GM12865 (cell line): ENCODE results near the gene HSP90AA1.
"Not testable (repeated sequence)": the region's sequence is repeated elsewhere in the genome, so short reads cannot be mapped to it uniquely, and the experiment has no call there.

ENCODE experiments used
- DNase-seq: peaks from one replicate; pipeline ENCODE4 v3.0.0; 2010; ENCODE audit warnings: low read depth
- H3K4me3 ChIP-seq: 2 replicates; pipeline ENCODE4 v1.5.1; 2011; ENCODE audit warnings: mild to moderate bottlenecking, low read depth, low read length, control low read depth
- CTCF ChIP-seq: IDR thresholded peaks from 2 replicates; pipeline ENCODE4 v1.5.1; 2011; ENCODE audit warnings: low read length, control low read depth, low read depth, inconsistent platforms; ENCODE audit not compliant: insufficient read depth; ENCODE audit errors: missing control alignments

Gene HSP90AA1

GRCh38 chr14:102085948-102086708 lies 716 bp downstream of the HSP90AA1 start:
- H3K4me3 ChIP-seq = peak overlapping the region; percentile 84
- no peak for TF ChIP-seq CTCF
- DNase-seq = peak; percentile 75

GRCh38 chr14:102085488-102085887 lies 1.4 kb downstream of the HSP90AA1 start:
- DNase-seq = no peak
- TF ChIP-seq CTCF = no peak
- H3K4me3 ChIP-seq = peak overlapping the region; percentile 84

DNA sequence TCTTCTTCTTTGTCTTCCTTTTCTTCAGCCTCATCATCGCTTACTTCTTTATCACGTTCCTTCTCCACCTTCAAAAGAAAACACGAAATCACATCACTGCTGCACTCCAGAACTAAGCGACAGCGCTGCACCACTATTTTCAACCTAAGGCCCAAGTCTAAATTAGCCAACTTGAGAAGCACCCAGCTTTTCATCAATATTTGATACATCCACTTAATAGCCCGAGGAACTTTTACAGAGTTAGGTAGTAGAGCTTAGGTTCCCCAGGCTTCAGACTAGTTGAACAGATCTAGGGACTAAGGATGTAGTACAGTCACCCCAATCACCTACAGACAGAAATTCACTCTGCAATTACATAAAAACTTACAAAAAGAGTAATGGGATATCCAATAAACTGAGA lies 1.9 kb downstream of the HSP90AA1 start:
- DNase-seq = no peak
- peak overlapping the region; percentile 84 for H3K4me3 ChIP-seq
- TF ChIP-seq CTCF = no peak

DNA sequence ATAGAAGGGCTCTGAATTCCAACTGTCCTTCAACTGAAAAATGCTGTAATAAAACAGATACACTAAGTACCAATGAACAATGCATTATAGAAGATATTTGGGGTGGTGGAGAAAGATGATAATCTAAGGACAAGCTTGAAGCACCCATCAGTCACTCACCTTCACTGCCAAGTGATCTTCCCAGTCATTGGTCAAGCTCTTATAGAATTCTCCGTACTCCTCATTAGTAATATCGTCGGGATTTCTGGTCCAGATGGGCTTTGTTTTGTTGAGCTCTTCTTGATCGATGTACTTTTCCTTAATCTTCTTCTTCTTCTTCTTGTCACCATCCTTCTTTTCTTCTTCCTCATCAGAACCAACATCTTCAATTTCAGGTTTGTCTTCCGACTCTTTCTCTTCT lies 2.3 kb downstream of the HSP90AA1 start:
- DNase-seq = not testable (repeated sequence)

DNA sequence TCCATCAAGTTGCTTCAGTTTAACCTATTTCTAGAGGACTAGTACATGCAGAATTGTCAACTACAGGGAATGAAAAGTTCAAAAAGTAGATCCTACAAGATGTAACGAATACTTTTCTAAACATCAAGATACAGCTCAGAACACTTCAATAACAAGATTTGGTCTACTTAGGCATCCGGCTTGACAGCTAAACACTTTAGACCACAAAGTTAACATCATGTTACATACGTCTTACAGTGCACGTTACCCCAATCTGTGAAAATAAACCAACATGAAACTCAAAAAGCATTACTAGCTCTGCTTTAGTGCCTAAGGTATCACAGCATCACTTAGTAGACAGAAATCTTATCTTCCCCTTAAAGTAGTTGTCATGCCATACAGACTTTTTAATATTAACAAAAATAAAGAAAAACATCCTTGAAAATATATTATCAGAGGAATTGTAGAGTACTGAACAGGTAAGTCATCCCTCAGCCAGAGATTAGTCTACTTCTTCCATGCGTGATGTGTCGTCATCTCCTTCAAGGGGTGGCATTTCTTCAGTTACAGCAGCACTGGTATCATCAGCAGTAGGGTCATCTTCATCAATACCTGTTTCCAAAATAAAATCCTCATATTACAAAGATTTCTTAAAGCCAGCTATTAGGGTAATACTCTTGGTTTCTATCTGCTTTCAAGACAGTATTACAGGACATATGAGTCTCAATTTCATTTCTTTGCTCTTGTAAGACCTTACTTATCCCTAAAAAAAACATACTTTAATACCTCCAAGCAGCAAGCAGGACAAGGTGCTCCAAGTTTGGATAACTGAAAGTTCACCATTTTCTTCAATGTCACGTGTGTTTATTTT lies 5.4 kb downstream of the HSP90AA1 start:
- DNase-seq = no peak
- no peak overlapping the region for H3K4me3 ChIP-seq

More for the DNA sequence above, 2.3 kb downstream of the HSP90AA1 start:
- H3K4me3 ChIP-seq = peak overlapping the region; percentile 84

DNA sequence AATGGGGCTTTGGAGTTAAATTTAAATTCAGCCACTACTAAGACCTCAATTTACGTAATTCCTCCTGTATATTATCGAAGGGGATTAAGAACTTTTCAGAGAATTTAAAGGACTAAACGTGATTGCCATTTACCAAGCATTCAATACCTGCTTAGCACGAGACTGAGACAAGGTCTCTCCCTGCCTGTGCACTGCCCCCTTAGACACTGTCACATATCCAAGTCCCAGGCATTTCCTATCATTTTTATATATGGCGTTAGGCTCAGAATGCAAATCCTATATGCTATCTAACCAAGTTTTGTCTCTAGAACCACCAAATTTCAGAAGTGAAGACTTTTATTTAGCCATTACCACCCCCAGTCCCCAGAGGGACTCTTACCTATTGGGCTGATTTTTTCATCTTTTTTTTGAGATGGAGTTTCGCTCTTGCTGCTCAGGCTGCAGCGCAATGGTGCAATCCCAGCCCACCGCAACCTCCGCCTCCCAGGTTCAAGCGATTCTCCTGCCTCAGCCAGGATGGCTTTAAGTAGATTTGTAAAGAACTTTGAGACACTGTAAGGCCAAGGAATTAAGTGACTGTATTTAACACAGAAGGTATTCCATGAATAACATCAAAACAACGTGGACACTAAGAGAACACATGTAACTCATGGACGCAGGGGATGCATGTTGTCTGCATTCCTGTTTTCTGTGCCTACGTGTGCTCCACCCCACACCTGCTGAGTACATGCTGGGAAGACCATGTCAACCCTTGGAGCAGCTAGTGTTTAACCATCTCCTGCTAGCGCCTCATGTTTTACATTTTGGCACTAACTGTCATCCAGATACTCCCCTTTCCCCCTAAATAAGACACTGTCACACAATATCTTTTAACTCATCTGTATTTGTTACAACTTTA lies 6.4 kb downstream of the HSP90AA1 start:
- no peak overlapping the region for H3K4me3 ChIP-seq
- no peak for DNase-seq
- no peak for TF ChIP-seq CTCF

More for the DNA sequence above, 5.4 kb downstream of the HSP90AA1 start:
- no peak for TF ChIP-seq CTCF

DNA sequence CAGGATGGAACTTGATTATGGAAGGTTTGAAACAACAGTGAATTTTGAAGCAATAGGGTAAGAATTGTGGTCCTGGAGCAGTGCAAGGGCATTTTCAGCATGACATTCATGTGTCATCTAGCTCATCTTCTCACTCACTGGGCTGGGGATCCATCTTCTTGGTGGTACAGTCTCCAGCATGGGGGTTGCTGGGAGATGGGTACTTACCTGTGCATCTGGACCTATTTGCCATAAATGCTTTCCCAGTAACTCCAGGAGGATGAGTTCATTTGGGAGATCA lies 7.2 kb downstream of the HSP90AA1 start:
- no peak overlapping the region for H3K4me3 ChIP-seq
- DNase-seq = no peak
- TF ChIP-seq CTCF = no peak
